A204.1 (cell line): Measurements from ENCODE around the gene RFXAP.
"Not testable (repeated sequence)": the region's sequence is repeated elsewhere in the genome, so short reads cannot be mapped to it uniquely, and the experiment has no call there.

Experiments
- FAIRE-seq: peaks from 2 replicates; lab custom pipeline; 2012; peaks lifted over from hg19 to GRCh38; lab: Jason Lieb, UNC

RFXAP gene, protein sequence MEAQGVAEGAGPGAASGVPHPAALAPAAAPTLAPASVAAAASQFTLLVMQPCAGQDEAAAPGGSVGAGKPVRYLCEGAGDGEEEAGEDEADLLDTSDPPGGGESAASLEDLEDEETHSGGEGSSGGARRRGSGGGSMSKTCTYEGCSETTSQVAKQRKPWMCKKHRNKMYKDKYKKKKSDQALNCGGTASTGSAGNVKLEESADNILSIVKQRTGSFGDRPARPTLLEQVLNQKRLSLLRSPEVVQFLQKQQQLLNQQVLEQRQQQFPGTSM

DNA sequence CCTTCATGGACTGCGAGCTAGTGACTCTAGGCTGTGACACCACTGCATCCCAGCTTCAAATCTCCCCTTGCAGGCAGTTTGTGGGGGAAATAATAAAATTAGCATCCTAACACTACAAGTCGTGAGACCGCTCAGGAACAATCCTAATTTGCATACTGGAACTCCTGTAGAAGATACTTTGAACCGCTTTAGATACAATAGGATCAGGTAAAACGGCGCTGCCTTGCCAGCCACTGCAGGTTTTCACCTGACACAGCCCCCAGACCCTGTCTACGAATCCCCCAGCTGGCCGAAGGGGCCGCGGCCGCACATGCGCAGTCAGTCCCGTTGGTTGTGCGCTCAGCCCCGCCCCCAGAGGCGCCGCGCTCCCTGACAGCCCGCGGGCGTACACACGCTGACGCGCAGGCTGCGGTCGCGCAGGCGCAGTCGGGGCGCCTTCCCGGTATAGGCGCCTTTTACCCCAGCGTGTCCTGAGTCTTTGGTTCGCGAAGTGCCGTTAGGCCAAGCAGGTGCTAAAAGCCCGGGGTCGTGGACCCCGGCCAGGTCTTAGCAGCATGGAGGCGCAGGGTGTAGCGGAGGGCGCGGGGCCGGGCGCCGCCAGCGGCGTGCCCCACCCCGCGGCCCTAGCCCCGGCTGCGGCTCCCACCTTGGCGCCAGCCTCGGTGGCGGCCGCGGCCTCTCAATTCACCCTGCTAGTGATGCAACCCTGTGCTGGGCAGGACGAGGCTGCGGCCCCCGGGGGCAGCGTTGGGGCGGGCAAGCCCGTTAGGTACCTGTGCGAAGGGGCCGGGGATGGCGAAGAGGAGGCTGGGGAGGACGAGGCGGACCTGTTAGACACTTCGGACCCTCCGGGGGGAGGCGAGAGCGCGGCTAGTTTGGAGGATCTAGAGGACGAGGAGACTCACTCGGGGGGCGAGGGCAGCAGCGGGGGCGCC is at the start of gene RFXAP:
RFXAP (plus strand) TSS at position 419 of the 935 bp plus-strand sequence; CDS start at position 555, 136 bp downstream.
- FAIRE-seq = no peak

- no peak for FAIRE-seq
Observed at GRCh38 chr13:36769545-36769944, 49.5 kb upstream of the RFXAP start.

DNA sequence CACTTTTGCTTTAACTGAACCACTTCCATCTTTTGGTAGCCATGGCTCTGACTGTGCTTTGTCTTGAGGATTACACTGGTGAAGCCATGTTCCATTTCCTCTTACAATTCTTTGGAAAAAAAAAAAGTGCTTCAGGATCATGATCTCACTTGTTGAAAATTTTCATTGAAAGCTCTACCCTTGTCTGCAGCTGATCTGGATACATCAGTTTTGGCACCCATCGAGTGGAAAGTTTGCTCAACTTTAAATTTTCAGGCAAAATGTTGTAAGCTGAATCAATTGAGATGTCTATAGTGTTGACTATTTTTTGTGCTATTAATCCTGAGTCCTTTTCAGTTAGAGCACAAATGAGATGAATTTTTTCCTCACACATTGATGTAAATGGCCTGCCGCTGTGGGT is 48.3 kb upstream of the RFXAP start:
- no peak for FAIRE-seq

DNA sequence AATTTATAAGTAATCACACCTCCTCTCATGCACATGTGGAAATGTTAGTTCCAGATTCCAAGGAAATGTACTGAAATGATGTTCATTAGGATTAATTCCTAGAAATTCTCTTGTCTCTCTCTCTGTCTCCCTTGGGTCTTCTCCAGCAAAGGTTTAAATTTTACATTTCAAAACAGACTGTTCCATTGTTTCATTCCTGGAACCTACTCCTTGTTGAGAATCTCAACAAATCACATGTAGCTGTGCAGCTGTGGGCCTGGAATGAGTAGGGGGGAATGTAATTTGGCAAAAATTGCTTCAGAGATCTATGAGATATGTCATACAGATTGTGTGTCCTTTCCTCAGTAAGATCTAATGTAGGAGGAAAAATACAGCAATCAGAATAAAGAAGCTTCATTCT is 46.2 kb upstream of the RFXAP start:
- FAIRE-seq = no peak

DNA sequence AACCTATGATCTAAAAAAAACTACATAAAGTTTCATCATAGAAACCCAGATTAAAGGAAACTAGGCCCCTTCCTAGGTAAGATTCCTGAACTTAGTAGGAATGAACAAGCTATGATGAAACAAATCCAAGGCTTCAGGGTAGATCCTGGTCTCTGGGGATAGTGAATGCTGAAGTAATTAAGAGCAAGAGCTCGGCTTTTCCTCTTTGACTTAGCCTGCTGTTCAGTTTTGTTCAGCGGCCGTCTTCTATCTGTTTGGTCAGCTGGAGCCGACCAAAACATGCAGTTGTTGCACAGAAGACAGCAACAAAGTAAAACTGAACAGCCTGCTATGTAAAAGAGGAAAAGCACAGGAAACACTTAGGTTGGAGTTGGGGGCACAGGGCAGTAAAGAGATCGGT is 44.1 kb upstream of the RFXAP start:
- FAIRE-seq = no peak

GRCh38 chr13:36776175-36776574 is 42.8 kb upstream of the RFXAP start:
- no peak for FAIRE-seq

DNA sequence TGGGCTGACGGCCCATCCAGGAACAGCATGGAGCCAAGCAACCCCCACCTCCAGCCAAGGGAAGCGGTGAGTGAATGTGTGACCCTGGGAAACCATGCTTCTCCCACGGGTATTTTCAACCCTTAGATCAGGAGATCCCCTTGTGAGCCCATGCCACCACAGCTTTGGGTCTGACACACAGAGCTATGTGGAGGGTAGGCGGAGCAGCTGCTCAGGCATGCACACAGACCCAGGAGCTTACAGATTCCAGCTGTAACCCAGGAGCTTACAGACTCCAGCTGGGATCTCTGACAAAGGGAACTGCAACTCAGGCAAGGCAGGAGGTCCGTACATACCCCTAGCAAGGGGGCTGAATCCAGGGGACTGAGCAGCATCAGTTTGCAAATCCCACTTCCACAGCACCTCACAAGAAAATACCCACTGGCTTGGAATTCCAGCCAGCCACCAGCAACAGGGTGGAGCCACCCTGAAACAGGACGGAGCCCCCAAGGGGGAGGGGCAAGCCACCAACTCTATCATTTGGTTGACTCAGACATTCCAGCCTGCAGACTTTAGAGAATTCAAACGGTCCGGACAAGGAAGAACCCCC is 40.8 kb upstream of the RFXAP start:
- no peak for FAIRE-seq

DNA sequence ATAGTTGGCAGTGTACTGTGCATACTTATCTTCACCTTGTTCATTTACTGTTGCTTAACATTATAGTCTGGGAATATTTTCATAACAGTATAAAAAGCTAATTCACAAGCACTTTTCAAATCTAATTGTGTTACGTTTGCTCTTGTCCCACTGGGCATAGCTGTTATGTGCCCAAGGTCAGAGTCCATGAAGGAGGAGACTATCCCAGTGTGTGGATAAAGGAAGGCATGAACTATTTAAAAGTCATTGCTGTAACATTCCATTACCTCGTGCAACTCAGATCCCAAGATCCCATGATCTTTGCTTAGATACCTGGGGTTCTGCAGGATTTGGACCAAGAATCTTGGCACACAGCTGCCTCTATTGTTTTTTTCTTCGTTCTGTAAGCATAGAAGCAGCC is 35.1 kb upstream of the RFXAP start:
- FAIRE-seq = no peak

DNA sequence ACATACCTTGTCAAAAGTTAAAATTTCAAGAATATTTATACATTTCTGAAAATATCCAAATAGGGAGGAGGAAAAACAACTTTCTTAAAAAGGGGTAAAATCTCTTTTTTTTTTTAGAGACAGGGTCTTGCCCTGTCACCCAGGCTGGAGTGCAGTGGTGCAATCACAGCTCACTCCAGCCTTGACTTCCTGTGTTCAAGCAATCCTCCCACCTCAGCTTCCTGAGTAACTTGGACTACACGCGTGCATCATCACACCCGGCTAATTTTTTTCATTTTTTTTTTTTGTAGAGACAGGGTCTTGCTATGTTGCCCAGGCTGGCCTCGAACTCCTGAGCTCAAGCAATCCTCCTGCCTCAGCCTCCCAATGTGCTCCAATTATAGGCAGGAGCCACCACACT is 32.8 kb upstream of the RFXAP start:
- not testable (repeated sequence) for FAIRE-seq

GRCh38 chr13:36787181-36787580 is 31.8 kb upstream of the RFXAP start:
- FAIRE-seq = no peak

- FAIRE-seq = no peak
Observed at GRCh38 chr13:36788276-36788675, 30.7 kb upstream of the RFXAP start.

GRCh38 chr13:36789061-36789460 is 30.0 kb upstream of the RFXAP start:
- FAIRE-seq = no peak

- FAIRE-seq = no peak
Observed at GRCh38 chr13:36789730-36790129, 29.3 kb upstream of the RFXAP start.

DNA sequence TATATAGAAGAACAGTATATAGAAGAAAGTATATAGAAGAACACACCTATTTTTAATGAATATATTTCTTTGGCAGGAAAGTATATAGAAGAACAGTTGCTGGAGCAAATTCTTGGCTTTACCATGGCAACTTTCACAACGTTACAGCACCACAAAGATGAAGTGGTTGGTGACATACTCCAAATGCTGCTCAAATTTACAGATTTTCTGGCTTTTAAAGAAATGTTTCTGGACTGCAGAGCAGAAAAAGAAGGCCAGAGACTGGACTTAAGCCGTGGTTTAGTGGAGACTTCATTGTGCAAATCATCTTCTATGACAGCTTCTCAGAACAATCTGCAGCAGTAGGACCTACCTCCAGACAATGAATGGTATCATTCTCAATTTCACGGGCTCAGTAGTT is 24.3 kb upstream of the RFXAP start:
- FAIRE-seq = no peak

GRCh38 chr13:36795463-36795862 is 23.6 kb upstream of the RFXAP start:
- FAIRE-seq = no peak

GRCh38 chr13:36796052-36796451 is 23.0 kb upstream of the RFXAP start:
- FAIRE-seq = no peak

- no peak for FAIRE-seq
Observed at GRCh38 chr13:36801035-36801434, 18.0 kb upstream of the RFXAP start.

DNA sequence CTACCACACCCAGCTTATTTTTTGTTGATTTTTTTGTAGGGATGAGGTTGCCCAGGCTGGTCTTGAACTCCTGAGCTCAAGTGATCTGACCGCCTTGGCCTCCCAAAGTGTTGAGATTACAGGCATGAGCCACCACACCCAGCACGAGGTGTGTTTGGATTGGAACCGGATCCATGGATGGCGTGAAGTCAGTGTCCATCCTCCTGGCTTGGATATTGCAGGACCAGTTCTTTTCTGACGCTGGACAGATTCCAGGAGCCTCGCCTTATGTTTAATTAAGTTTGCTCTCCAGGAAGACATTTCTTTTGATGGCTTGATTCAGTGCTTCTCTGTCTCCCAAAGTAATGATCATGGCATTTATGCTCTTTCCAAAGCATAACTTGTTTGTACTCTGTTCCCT is 14.4 kb upstream of the RFXAP start:
- FAIRE-seq = no peak

DNA sequence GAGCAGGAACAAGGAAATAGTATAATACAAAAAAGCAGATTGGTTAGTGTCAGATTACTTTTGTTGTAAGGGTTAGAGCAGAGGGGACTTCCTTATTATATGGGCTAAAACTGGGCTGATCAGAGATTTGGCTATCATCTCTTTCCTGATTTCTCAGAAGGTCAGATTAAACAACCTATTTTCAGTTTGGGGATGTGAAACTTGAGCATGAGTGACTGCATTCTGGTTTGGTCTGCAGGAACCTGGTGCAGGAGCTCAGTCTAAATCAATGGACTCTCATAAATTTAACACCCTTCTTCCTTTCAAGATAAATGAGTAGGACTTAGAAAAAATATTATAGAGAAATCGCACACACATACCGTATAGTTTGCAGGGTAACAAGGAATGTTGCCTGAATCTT is 12.9 kb upstream of the RFXAP start:
- no peak for FAIRE-seq

DNA sequence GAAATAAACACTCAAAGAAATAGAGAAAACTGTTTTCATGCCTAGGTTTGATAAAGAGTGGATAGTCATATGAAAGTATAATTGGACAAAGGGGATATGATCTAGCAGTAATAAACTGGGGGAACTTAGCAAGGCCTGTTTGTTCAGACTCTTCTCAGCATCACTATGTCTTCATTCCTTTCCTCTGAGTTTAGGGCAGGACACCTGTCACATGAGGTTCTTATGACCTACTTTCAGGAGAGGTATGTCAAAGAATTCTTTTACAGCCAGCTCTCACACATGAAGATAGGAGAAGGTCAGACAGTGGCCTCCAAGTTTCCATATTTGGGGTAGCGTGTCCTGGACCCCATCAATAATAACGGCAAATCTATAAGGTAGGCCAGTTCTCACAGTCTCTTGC is 11.4 kb upstream of the RFXAP start:
- FAIRE-seq = no peak

- no peak for FAIRE-seq
Observed at GRCh38 chr13:36813225-36813624, 5.8 kb upstream of the RFXAP start.

DNA sequence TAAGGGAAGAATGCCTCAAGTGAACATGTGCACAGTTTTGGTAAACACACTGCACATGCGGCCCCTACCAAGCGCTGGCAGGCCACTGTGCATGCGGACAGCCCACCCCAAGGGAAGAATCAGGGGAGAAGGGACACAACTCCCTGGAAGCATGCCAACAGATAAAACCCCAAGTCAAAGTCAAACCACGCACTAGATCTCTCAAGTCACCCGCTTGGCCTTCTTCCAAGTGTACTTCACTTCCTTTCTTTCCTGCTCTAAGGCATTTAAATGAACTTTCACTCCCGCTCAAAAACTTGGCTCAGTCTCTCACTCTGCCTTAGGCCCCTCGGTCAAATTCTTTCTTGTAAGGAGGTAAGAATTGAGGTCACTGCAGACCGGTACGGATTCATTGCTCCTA is 4.6 kb upstream of the RFXAP start:
- no peak for FAIRE-seq

DNA sequence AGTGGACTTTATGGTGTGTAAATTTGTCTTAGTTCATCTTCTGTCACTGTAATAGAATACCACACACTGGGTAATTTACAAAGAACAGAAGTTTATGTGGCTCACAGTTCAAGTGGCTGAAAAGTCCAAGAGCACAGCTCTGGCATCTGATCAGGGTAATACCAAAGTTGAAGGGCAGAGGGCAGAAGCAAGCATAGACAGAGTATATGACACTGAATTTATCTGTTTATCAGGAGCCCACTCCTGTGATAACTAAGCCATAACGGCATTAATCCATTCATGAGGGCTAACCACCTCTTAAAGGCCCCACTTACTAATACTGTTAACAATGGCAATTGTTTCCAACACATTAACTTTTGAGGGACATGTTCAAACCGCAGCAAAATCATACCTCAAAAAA is 4.0 kb upstream of the RFXAP start:
- FAIRE-seq = no peak
